SU-DHL-6 (cell line): ENCODE measurements around the gene UBAP1.

ENCODE experiments used
- H2AFZ ChIP-seq: fragments of 200-600 bp; sonication (generic); 2 replicates; pipeline ENCODE4 v1.6.1; 2014; ENCODE audit warnings: low read depth, mild to moderate bottlenecking, moderate library complexity, mixed read lengths, antibody characterized with exemption, low read length; ENCODE audit not compliant: severe bottlenecking
- H3F3A ChIP-seq: fragments of 200-600 bp; shearing (Covaris generic); 2 replicates; pipeline ENCODE4 v1.6.0; 2016; ENCODE audit warnings: antibody characterized with exemption, mild to moderate bottlenecking; ENCODE audit not compliant: insufficient read depth
- H3K27ac ChIP-seq: fragments of 200-600 bp; sonication (generic); 2 replicates; pipeline ENCODE4 v1.5.1; 2016; ENCODE audit warnings: low read depth, mild to moderate bottlenecking, low read length, moderate library complexity, mixed read lengths
- H3K27me3 ChIP-seq: fragments of 200-600 bp; sonication (generic), shearing (Covaris generic); 2 replicates; pipeline ENCODE4 v1.6.0; 2014; ENCODE audit warnings: mild to moderate bottlenecking, low read length
- H3K36me3 ChIP-seq: fragments of 200-600 bp; sonication (generic); 2 replicates; pipeline ENCODE4 v1.6.1; 2014; ENCODE audit warnings: mild to moderate bottlenecking, low read length, mixed read lengths
- H3K4me2 ChIP-seq: fragments of 300-600, 200-600 bp; shearing (Covaris generic), sonication (generic); 2 replicates; pipeline ENCODE4 v1.6.0; 2014; ENCODE audit warnings: low read length, low read depth, mild to moderate bottlenecking; ENCODE audit not compliant: poor library complexity, severe bottlenecking
- H3K4me3 ChIP-seq: fragments of 200-600 bp; sonication (generic); 2 replicates; pipeline ENCODE4 v1.5.1; 2014; ENCODE audit warnings: antibody characterized with exemption, low read length, mild to moderate bottlenecking, mixed read lengths; ENCODE audit not compliant: insufficient read depth, poor library complexity, severe bottlenecking
- H3K79me2 ChIP-seq: fragments of 200-600 bp; sonication (generic); 2 replicates; pipeline ENCODE4 v1.6.1; 2014; ENCODE audit warnings: mild to moderate bottlenecking, low read length, moderate library complexity; ENCODE audit not compliant: insufficient read depth
- H3K9ac ChIP-seq: fragments of 200-600 bp; sonication (generic); 2 replicates; pipeline ENCODE4 v1.7.0; 2014; ENCODE audit warnings: mild to moderate bottlenecking, low read length
- H3K9me2 ChIP-seq: fragments of 200-600 bp; sonication (generic); replicated peaks from 2 replicates; pipeline ENCODE4 v1.6.1; 2014; ENCODE audit warnings: low read length; ENCODE audit not compliant: insufficient read depth
- H3K9me3 ChIP-seq: fragments of 200-600 bp; sonication (generic); 2 replicates; pipeline ENCODE4 v1.6.1; 2014; ENCODE audit warnings: low read length, mixed read lengths; ENCODE audit not compliant: insufficient read depth
- H4K20me1 ChIP-seq: fragments of 200-600 bp; sonication (generic); 2 replicates; pipeline ENCODE4 v1.6.1; 2014; ENCODE audit warnings: low read depth, mild to moderate bottlenecking, antibody characterized with exemption, low read length, moderate library complexity, mixed read lengths
- CTCF ChIP-seq: fragments of 200-600 bp; sonication (generic); IDR thresholded peaks from one replicate; pipeline ENCODE4 v1.5.1; 2017; ENCODE audit warnings: antibody characterized with exemption, mild to moderate bottlenecking, low read length, moderate library complexity; ENCODE audit not compliant: insufficient read depth, poor library complexity, severe bottlenecking
- EZH2phosphoT487 ChIP-seq: fragments of 200-600 bp; sonication (generic), shearing (Covaris generic); conservative IDR thresholded peaks from 2 replicates; pipeline ENCODE4 v1.6.1; 2018; ENCODE audit warnings: mild to moderate bottlenecking, antibody characterized with exemption, low read length, moderate library complexity, mixed read lengths

Gene UBAP1

GRCh38 chr9:34143116-34143515 lies 35.7 kb upstream of the UBAP1 start:
- no peak overlapping the region for H3K27ac ChIP-seq

DNA sequence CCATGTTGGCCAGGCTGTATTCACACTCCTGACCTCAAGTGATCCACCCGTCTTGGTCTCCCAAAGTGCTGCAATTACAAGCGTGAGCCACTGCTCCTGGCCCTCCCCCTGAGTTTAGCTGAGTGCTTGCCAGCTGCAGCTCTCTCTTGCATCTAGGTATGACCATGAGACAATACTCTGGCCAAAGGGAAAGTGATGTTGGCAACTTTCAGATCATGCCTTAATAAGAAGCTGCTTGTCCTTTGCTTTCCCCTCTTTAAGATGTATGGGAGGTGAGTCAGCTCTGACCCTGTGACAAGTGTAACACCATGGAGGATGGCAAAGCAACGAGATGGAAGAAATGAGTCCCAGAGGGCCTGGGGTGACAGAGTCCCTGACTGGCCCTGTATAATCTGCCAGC lies 33.7 kb upstream of the UBAP1 start:
- no peaks in the 10 kb centered on the region for H3K9me3 ChIP-seq
- H2AFZ ChIP-seq: no peak overlapping the region
- no peak overlapping the region for H3K4me2 ChIP-seq

More at GRCh38 chr9:34143116-34143515, 35.7 kb upstream of the UBAP1 start:
- Histone ChIP-seq H3K36me3 (no peaks in the 10 kb centered on the region), H3K79me2 (no peaks in the 10 kb centered on the region), H2AFZ (no peak overlapping the region), H3K9me3 (no peaks in the 10 kb centered on the region), H3K27me3 (no peaks in the 10 kb centered on the region), H3F3A (no peaks in the 10 kb centered on the region), H3K4me3 (no peak overlapping the region), H3K9me2 (no peaks in the 10 kb centered on the region), H4K20me1 (no peaks in the 10 kb centered on the region), H3K4me2 (no peak overlapping the region), H3K9ac (no peak overlapping the region)
- no peak for TF ChIP-seq EZH2phosphoT487
- no peak for TF ChIP-seq CTCF

DNA sequence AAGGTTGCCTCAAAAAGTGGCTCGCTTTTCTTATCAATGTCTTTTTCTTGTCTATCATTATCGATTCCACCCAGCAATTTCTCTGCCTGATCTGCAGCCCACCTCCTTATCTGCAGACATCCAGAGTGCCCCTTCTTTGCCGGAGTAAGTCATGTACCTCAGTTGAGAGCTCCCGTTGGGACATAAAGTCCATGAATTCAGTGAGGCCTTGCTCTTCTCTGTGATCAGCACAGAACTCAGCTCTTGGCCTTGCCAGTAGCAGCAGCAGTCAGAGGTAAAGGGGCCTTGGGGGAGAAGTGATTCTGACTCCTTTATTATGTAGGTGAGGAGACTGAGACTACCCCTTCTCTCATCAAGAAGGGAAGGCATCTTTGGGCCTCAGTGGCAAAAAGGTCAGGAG lies 27.4 kb upstream of the UBAP1 start:
- no peak overlapping the region for H3K27ac ChIP-seq
- H3K4me2 ChIP-seq: no peak overlapping the region
- no peak overlapping the region for H3K9ac ChIP-seq
- no peak for TF ChIP-seq EZH2phosphoT487
- TF ChIP-seq CTCF: no peak
- no peaks in the 10 kb centered on the region for H3F3A ChIP-seq
- H3K4me3 ChIP-seq: no peak overlapping the region
- no peaks in the 10 kb centered on the region for H3K79me2 ChIP-seq
- H3K27me3 ChIP-seq: no peaks in the 10 kb centered on the region
- H4K20me1 ChIP-seq: no peaks in the 10 kb centered on the region
- no peaks in the 10 kb centered on the region for H3K9me2 ChIP-seq
- H3K36me3 ChIP-seq: no peaks in the 10 kb centered on the region
- H2AFZ ChIP-seq: no peak overlapping the region
- H3K9me3 ChIP-seq: no peaks in the 10 kb centered on the region

More for the DNA sequence above, 33.7 kb upstream of the UBAP1 start:
- no peaks in the 10 kb centered on the region for H3K79me2 ChIP-seq
- H3K27me3 ChIP-seq: no peaks in the 10 kb centered on the region
- H3K9ac ChIP-seq: no peak overlapping the region
- no peaks in the 10 kb centered on the region for H3K36me3 ChIP-seq
- TF ChIP-seq CTCF (no peak), EZH2phosphoT487 (no peak)
- no peaks in the 10 kb centered on the region for H3K9me2 ChIP-seq
- H3K27ac ChIP-seq: no peak overlapping the region
- no peaks in the 10 kb centered on the region for H3F3A ChIP-seq
- no peaks in the 10 kb centered on the region for H4K20me1 ChIP-seq
- H3K4me3 ChIP-seq: no peak overlapping the region
